ENCODE data around the gene GNLY. TPM values are rescaled to one million over a fixed set of nuclear protein-coding genes. Genes with fewer than 3 reads are reported as not detected.
"Not testable (repeated sequence)": the region's sequence is repeated elsewhere in the genome, so short reads cannot be mapped to it uniquely, and the experiment has no call there.

GNLY gene
- total RNA-seq, 3 donors from 2014 or later, result 3.0 to 6.5 (median 4.3) TPM

DNA sequence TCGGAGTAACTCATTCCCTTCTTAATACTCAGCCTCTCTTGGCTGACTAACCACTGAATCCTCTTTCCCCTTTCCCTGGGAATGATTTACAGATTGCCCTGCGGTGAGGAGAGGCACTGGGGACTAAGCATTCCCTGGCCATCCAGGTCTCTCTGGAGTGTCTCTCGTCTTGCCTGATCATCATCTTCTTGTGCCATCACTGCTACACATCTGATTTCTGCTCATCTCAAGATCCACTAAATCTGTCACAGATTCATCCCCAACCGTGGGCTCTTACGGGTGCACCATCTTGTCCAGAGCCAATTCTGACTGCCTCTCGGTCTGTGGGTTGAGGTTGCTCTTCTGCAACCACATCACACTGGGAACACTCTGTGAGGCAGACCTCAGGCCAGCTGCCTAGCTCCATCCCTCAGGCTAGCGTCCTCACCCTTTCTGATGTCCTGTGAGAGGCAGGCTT is 38.2 kb upstream of the GNLY start:
- no peak for DNase-seq
- no peaks in the 10 kb centered on the region for H3K4me1 ChIP-seq (ENCODE audit: low read depth)
- no peak for ATAC-seq
- no peaks in the 10 kb centered on the region for H3K36me3 ChIP-seq (ENCODE audit: low read depth)
- H3K9me3 ChIP-seq, result no peaks in the 10 kb centered on the region
- intact Hi-C loops (cut with DNase I, micrococcal nuclease), result no loop called here
- no peak overlapping the region for H3K4me3 ChIP-seq
- TF ChIP-seq, protein P1, sequence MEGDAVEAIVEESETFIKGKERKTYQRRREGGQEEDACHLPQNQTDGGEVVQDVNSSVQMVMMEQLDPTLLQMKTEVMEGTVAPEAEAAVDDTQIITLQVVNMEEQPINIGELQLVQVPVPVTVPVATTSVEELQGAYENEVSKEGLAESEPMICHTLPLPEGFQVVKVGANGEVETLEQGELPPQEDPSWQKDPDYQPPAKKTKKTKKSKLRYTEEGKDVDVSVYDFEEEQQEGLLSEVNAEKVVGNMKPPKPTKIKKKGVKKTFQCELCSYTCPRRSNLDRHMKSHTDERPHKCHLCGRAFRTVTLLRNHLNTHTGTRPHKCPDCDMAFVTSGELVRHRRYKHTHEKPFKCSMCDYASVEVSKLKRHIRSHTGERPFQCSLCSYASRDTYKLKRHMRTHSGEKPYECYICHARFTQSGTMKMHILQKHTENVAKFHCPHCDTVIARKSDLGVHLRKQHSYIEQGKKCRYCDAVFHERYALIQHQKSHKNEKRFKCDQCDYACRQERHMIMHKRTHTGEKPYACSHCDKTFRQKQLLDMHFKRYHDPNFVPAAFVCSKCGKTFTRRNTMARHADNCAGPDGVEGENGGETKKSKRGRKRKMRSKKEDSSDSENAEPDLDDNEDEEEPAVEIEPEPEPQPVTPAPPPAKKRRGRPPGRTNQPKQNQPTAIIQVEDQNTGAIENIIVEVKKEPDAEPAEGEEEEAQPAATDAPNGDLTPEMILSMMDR (IDR thresholded peaks at IDR 0.05), result no peak

DNA sequence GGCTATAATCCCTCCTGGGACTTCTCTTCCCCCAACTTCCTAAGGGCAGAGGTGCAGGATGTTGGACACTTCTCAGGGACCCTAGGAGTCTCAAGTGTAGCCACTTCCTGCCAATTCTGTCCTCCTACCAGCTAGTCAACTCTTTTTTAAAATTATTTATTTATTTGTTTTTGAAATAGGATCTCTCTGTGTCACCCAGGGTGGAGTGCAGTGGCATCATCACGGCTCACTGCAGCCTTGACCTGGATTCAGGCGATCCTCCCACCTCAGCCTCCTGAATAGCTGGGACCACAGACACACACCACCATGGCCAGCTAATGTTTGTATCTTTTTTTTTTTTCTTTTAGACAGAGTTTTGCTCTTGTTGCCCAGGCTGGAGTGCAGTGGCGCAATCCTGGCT is 37.7 kb upstream of the GNLY start:
- DNase-seq (peak in 1 of 3 donors; percentile 1), ATAC-seq (no peak)
- no peak overlapping the region for H3K4me3 ChIP-seq
- H3K36me3 ChIP-seq (ENCODE audit: low read depth), result no peaks in the 10 kb centered on the region
- intact Hi-C loops (cut with DNase I, micrococcal nuclease), result no loop called here
- no peaks in the 10 kb centered on the region for H3K9me3 ChIP-seq
- TF ChIP-seq, protein P1 (IDR thresholded peaks at IDR 0.05), result no peak
- no peaks in the 10 kb centered on the region for H3K4me1 ChIP-seq (ENCODE audit: low read depth)

DNA sequence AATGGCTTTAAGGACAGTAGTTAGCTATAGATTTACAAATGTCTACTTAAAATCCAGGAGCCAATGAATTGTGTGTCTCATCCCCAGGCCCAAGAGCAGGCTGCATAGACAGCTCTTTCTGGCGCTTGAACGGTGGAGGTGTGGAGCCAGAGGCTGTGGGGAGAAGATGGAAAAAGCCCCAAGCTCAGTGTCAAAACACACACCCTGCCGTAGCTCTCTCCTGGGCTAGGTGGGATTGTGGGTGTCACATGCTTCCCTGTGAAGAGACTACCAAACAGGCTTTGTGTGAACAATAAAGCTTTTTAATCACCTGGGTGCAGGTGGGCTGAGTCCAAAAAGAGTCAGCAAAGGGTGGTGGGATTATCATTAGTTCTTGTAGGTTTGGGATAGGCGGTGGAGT is 36.8 kb upstream of the GNLY start:
- DNase-seq; ATAC-seq; intact Hi-C loops (cut with DNase I, micrococcal nuclease); H3K36me3 ChIP-seq (ENCODE audit: low read depth); H3K4me1 ChIP-seq (ENCODE audit: low read depth); H3K4me3 ChIP-seq; H3K9me3 ChIP-seq: not testable (repeated sequence)

DNA sequence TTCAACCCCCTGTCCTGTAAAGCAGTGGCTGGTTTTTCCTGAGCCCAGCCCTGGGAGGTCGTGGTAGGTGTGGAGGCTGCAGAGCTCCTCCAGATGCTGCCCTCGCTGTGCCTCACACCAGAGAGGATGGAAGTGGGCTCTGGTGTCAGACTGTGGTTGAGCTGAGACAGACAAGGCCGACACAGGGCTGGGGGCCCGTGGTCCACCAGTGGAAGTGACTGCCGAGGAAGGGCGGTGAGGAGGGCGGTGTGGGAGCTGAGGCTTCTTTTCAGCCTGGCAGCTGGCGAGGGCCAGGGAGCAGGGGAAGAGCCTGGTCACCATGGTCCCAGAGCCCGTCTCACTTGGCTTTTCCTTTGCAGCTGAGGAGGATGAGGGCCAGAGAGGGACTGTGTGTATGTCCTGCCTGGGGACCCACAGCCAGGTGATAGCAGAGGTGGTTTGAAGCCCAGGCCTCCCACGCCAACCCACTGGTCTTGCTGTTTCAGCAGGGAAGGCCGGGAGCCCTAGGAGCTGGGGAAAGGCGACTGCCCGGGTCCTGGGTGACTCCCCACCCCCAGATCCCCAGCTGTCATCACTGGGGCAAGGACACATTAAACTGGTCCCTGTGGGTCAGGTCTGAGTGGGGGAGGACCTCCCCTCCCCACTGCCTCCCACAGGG is 34.7 kb upstream of the GNLY start:
- intact Hi-C loops (cut with DNase I, micrococcal nuclease), result no loop called here
- H3K36me3 ChIP-seq (ENCODE audit: low read depth), result no peaks in the 10 kb centered on the region
- DNase-seq (no peak), ATAC-seq (no peak)
- H3K4me3 ChIP-seq, result no peak overlapping the region
- TF ChIP-seq, protein P1 (IDR thresholded peaks at IDR 0.05), result no peak
- H3K4me1 ChIP-seq (ENCODE audit: low read depth), result no peaks in the 10 kb centered on the region
- no peaks in the 10 kb centered on the region for H3K9me3 ChIP-seq

DNA sequence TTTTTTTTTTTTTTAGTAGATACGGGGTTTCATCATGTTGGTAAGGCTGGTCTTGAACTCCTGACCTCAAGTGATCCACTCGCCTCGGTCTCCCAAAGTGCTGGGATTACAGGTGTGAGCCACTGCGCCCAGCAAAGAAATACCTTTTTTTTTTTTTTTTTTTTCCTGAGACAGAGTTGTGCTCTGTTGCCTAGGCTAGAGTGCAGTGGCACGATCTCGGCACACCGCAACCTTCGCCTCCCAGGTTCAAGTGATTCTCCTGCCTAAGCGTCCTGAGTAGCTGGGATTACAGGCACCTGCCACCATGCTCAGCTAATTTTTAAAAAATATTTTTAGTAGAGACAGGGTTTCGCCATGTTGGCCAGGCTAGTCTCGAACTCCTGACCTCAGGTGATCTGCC is 33.9 kb upstream of the GNLY start:
- intact Hi-C loops (cut with DNase I, micrococcal nuclease); H3K4me3 ChIP-seq; DNase-seq; H3K9me3 ChIP-seq; H3K36me3 ChIP-seq (ENCODE audit: low read depth); H3K4me1 ChIP-seq (ENCODE audit: low read depth); ATAC-seq: not testable (repeated sequence)

DNA sequence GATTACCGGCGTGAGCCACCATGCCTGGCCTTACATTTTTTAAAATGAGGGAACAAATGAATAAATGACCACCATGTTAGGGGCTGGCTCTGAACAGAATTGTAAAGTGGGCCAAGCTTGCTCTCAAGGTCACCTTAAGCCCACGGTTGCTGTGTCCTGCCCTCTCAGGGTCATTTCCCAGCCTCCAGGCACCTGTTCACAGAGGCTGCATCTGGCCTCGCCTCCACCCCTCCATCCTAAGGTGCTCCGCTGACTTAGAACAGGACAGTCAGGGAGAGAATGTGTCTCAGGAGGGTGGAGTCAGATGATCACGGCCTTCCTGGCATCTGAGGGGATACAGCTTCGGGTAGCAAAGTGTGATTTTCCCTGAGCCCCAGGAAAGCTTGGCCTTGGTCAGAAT is 33.4 kb upstream of the GNLY start:
- Histone ChIP-seq H3K9me3 (no peaks in the 10 kb centered on the region), H3K36me3 (ENCODE audit: low read depth) (no peaks in the 10 kb centered on the region), H3K4me1 (ENCODE audit: low read depth) (no peaks in the 10 kb centered on the region), H3K4me3 (no peak overlapping the region)
- no peak for DNase-seq
- TF ChIP-seq, protein P1 (IDR thresholded peaks at IDR 0.05), result no peak
- intact Hi-C loops (cut with DNase I, micrococcal nuclease), result no loop called here
- ATAC-seq, result no peak

Data from mucosa of descending colon (tissue), 3 donors.